ENCODE results near the gene OLR1.

DNA sequence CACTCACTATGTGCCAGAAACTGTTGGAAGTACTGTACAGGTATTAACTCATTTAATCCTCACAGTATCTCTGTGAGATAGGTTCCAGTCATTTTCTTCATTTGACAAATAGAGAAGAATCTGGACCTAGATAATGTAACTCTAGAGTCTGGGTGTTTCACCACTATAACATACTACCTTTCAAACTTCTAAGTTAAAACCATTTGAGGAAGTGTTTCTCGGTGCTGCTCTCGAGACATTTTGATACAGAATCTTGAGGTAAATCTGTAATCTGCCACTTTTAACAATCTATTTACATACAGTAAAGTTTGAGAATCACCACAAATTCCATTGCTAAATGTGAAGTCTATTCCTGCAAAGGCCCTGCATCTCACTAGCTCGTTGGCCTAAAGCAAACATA lies 8.8 kb downstream of the OLR1 start:
- TF ChIP-seq TAF1 (IDR thresholded peaks at IDR 0.05; ENCODE audit: borderline replicate concordance, low read depth, low read length) (no peak), POLR2AphosphoS5 (IDR thresholded peaks at IDR 0.05; ENCODE audit: low read depth, low read length) (no peak)

Measured in GM12892 (cell line).